Right atrium auricular region (tissue), 2 donors: ENCODE data around the gene PDE6H. TPM values are rescaled to one million over a fixed set of nuclear protein-coding genes. Genes with fewer than 3 reads are reported as not detected.

Experiments
- DNase-seq: peaks from one replicate; pipeline ENCODE4 v3.0.0-alpha.2; 2019; ENCODE audit warnings: low spot score
- H3K27ac ChIP-seq, 2 donors: fragments of 200-600 bp; sonication (generic); 1 replicate in 1 of 2; 2 replicates in 1 of 2; pipeline ENCODE4 v1.5.1; 2016 to 2019
- H3K27me3 ChIP-seq, 2 donors: fragments of 200-600 bp; sonication (generic); one replicate each; pipeline versions ENCODE4 v1.5.1 to v1.6.0; 2017 to 2019
- H3K36me3 ChIP-seq: fragments of 200-600 bp; sonication (generic); one replicate; pipeline ENCODE4 v1.5.1; 2016
- H3K4me1 ChIP-seq, 2 donors: fragments of 200-600 bp; sonication (generic); one replicate each; pipeline versions ENCODE4 v1.5.1 to v1.6.0; 2017 to 2019
- H3K4me3 ChIP-seq, 2 donors: fragments of 200-600 bp; sonication (generic); 1 replicate in 1 of 2; 2 replicates in 1 of 2; pipeline ENCODE4 v1.5.1; 2017 to 2019; ENCODE audit warnings: mild to moderate bottlenecking in 1 of 2, moderate library complexity in 1 of 2
- H3K9me3 ChIP-seq, 2 donors: fragments of 200-600 bp; sonication (generic); one replicate each; pipeline ENCODE4 v1.5.1; 2019
- CTCF ChIP-seq, 2 donors: fragments of 200-600 bp; sonication (generic); IDR thresholded peaks; one replicate each; pipeline ENCODE4 v1.5.1; 2019; ENCODE audit warnings: antibody characterized with exemption in 2 of 2
- total RNA-seq, 2 donors: library from RNA; depleted of rRNA; stranded (reverse); fragments of >200 nt; gene quantifications; one replicate each; pipeline ENCODE4 v1.1.0, GENCODE V29; 2016

The PDE6H gene
- total RNA-seq: not detected

GRCh38 chr12:14972816-14973215, at the start of gene PDE6H:
TSS of gene PDE6H (plus strand) at chr12:14973042. CDS start at chr12:14978013, 4,971 bp downstream.
- H3K9me3 ChIP-seq: no peaks in the 10 kb centered on the region
- no peak for TF ChIP-seq CTCF (IDR thresholded peaks at IDR 0.05)

GRCh38 chr12:14923944-14924343, 48.9 kb upstream of the PDE6H start:
- no peaks in the 10 kb centered on the region for H3K36me3 ChIP-seq
- no peaks in the 10 kb centered on the region for H3K9me3 ChIP-seq
- no peaks in the 10 kb centered on the region for H3K27me3 ChIP-seq
- no peak overlapping the region for H3K27ac ChIP-seq
- no peak overlapping the region for H3K4me3 ChIP-seq
- TF ChIP-seq CTCF (IDR thresholded peaks at IDR 0.05): no peak
- DNase-seq: no peak
- no peaks in the 10 kb centered on the region for H3K4me1 ChIP-seq

More at GRCh38 chr12:14972816-14973215, at the start of gene PDE6H:
- Histone ChIP-seq H3K36me3 (no peaks in the 10 kb centered on the region), H3K27me3 (no peaks in the 10 kb centered on the region), H3K4me3 (no peak within 1 kb of the TSS), H3K4me1 (no peaks in the 10 kb centered on the region), H3K27ac (no peak within 1 kb of the TSS)
- no peak for DNase-seq

GRCh38 chr12:14924541-14924940, 48.3 kb upstream of the PDE6H start:
- Histone ChIP-seq H3K9me3 (no peaks in the 10 kb centered on the region), H3K4me1 (no peaks in the 10 kb centered on the region), H3K27ac (no peak overlapping the region), H3K36me3 (no peaks in the 10 kb centered on the region), H3K27me3 (no peaks in the 10 kb centered on the region), H3K4me3 (no peak overlapping the region)
- DNase-seq: no peak
- TF ChIP-seq CTCF (IDR thresholded peaks at IDR 0.05): no peak

GRCh38 chr12:14927267-14927666, 45.6 kb upstream of the PDE6H start:
- Histone ChIP-seq H3K36me3 (no peaks in the 10 kb centered on the region), H3K27ac (no peak overlapping the region), H3K4me3 (no peak overlapping the region), H3K4me1 (no peaks in the 10 kb centered on the region), H3K9me3 (no peaks in the 10 kb centered on the region), H3K27me3 (no peaks in the 10 kb centered on the region)
- no peak for TF ChIP-seq CTCF (IDR thresholded peaks at IDR 0.05)
- no peak for DNase-seq

GRCh38 chr12:14928931-14929330, 43.9 kb upstream of the PDE6H start:
- Histone ChIP-seq H3K4me3 (no peak overlapping the region), H3K36me3 (no peaks in the 10 kb centered on the region), H3K27ac (no peak overlapping the region), H3K9me3 (no peaks in the 10 kb centered on the region), H3K4me1 (no peaks in the 10 kb centered on the region), H3K27me3 (no peaks in the 10 kb centered on the region)
- no peak for TF ChIP-seq CTCF (IDR thresholded peaks at IDR 0.05)
- no peak for DNase-seq

- H3K4me3 ChIP-seq: no peak overlapping the region
- H3K27me3 ChIP-seq: no peaks in the 10 kb centered on the region
- no peak overlapping the region for H3K27ac ChIP-seq
- no peaks in the 10 kb centered on the region for H3K4me1 ChIP-seq
- no peak for DNase-seq
- TF ChIP-seq CTCF (IDR thresholded peaks at IDR 0.05): no peak
- H3K9me3 ChIP-seq: no peaks in the 10 kb centered on the region
- H3K36me3 ChIP-seq: no peaks in the 10 kb centered on the region
These were observed 42.5 kb upstream of the PDE6H start for GRCh38 chr12:14930299-14930698.
